IMR-90 (cell line): ENCODE measurements around the gene KBTBD8. TPM values are rescaled to one million over a fixed set of nuclear protein-coding genes. Genes with fewer than 3 reads are reported as not detected.

Experiments
- ATAC-seq: fragments of 200-7000 bp; cut with Tn5 transposase; 2 replicates; pipeline ENCODE4 v1.9.1; 2020; ENCODE audit warnings: low read depth, mild to moderate bottlenecking, moderate library complexity
- BruUV-seq: library from RNA; stranded (reverse); fragments of 400-500 nt; replicated peaks from 2 replicates; lab custom pipeline; 2021; lab: Mats Ljungman, UMichigan
- CTCF ChIA-PET: fragments of 300-600 bp; formaldehyde crosslinking; extraction: SDS; loops from one replicate; lab custom pipeline; 2021; ENCODE audit warnings: antibody characterized with exemption; lab: Yijun Ruan, JAX
- POLR2A ChIA-PET: fragments of 300-600 bp; sonication (Branson Sonifier 250); formaldehyde crosslinking; loops from one replicate; lab custom pipeline; 2022; ENCODE audit warnings: antibody characterized with exemption; ENCODE audit not compliant: unreplicated experiment; lab: Charles Lee
- DNase-seq: peaks from one replicate; pipeline ENCODE4 v3.0.0; 2013
- H2AFZ ChIP-seq: replicated peaks from 2 replicates; pipeline ENCODE3; 2013; ENCODE audit warnings: low read length, mild to moderate bottlenecking; ENCODE audit not compliant: poor library complexity
- H2AK5ac ChIP-seq: 2 replicates; pipeline ENCODE4 v1.6.1; 2013; ENCODE audit warnings: low read depth, low read length, inconsistent platforms
- H2AK9ac ChIP-seq: replicated peaks from 2 replicates; pipeline ENCODE3; 2013; ENCODE audit warnings: mild to moderate bottlenecking, low read depth, low read length, moderate library complexity; ENCODE audit not compliant: poor library complexity
- H2BK120ac ChIP-seq: 2 replicates; pipeline ENCODE4 v1.6.1; 2013; ENCODE audit warnings: low read depth, low read length, inconsistent platforms
- H2BK15ac ChIP-seq: 3 replicates; pipeline ENCODE4 v1.6.1; 2013; ENCODE audit warnings: low read depth, low read length, inconsistent platforms
- H2BK20ac ChIP-seq: 2 replicates; pipeline ENCODE4 v1.6.1; 2013; ENCODE audit warnings: low read depth, mild to moderate bottlenecking, inconsistent platforms, low read length, moderate library complexity
- H2BK5ac ChIP-seq: 2 replicates; pipeline ENCODE4 v1.6.1; 2013; ENCODE audit warnings: mild to moderate bottlenecking, low read depth, low read length, inconsistent platforms; ENCODE audit not compliant: poor library complexity, severe bottlenecking
- H3K14ac ChIP-seq: replicated peaks from 2 replicates; pipeline ENCODE4 v1.6.1; 2013; ENCODE audit warnings: low read depth, low read length, inconsistent platforms
- H3K18ac ChIP-seq: 2 replicates; pipeline ENCODE4 v1.6.1; 2013; ENCODE audit warnings: low read depth, low read length, control low read depth
- H3K23ac ChIP-seq: 2 replicates; pipeline ENCODE4 v1.6.1; 2013; ENCODE audit warnings: low read depth, low read length, inconsistent platforms
- H3K27ac ChIP-seq: 2 replicates; pipeline ENCODE4 v1.5.1; 2013; ENCODE audit warnings: mild to moderate bottlenecking, control low read depth, low read length; ENCODE audit not compliant: insufficient read depth
- H3K27me3 ChIP-seq: 2 replicates; pipeline ENCODE4 v1.6.1; 2013; ENCODE audit warnings: low read length; ENCODE audit not compliant: control insufficient read depth, insufficient read depth
- H3K36me3 ChIP-seq: 2 replicates; pipeline ENCODE4 v1.6.1; 2013; ENCODE audit warnings: low read length, mixed read lengths; ENCODE audit not compliant: control insufficient read depth, insufficient read depth
- H3K4ac ChIP-seq: 2 replicates; pipeline ENCODE4 v1.6.1; 2013; ENCODE audit warnings: low read depth, low read length, inconsistent platforms
- H3K4me1 ChIP-seq: 2 replicates; pipeline ENCODE4 v1.6.1; 2013; ENCODE audit warnings: low read length, mixed read lengths; ENCODE audit not compliant: control insufficient read depth, insufficient read depth
- H3K4me2 ChIP-seq: 2 replicates; pipeline ENCODE4 v1.6.1; 2013; ENCODE audit warnings: low read depth, mild to moderate bottlenecking, control low read depth, low read length, moderate library complexity
- H3K4me3 ChIP-seq: 2 replicates; pipeline ENCODE4 v1.5.1; 2013; ENCODE audit warnings: low read depth, mild to moderate bottlenecking, control low read depth, low read length, moderate library complexity; ENCODE audit not compliant: insufficient read depth
- H3K56ac ChIP-seq: 2 replicates; pipeline ENCODE4 v1.6.1; 2013; ENCODE audit warnings: low read length, inconsistent platforms; ENCODE audit not compliant: insufficient read depth; ENCODE audit errors: extremely low read depth
- H3K79me1 ChIP-seq, 2 experiments: 2 replicates each; pipeline ENCODE4 v1.6.1; 2013; ENCODE audit warnings: low read length in 2 of 2, inconsistent platforms in 1 of 2, low read depth in 1 of 2
- H3K9ac ChIP-seq: 2 replicates; pipeline ENCODE4 v1.6.1; 2013; ENCODE audit warnings: low read depth, low read length, control low read depth
- H3K9me1 ChIP-seq: 2 replicates; pipeline ENCODE4 v1.6.1; 2013; ENCODE audit warnings: low read length, inconsistent platforms; ENCODE audit not compliant: insufficient read depth
- H3K9me3 ChIP-seq: 2 replicates; pipeline ENCODE4 v1.6.1; 2013; ENCODE audit warnings: low read length; ENCODE audit not compliant: control insufficient read depth, insufficient read depth
- H4K20me1 ChIP-seq: 2 replicates; pipeline ENCODE4 v1.6.1; 2013; ENCODE audit warnings: low read length, inconsistent platforms; ENCODE audit not compliant: insufficient read depth
- H4K5ac ChIP-seq: 2 replicates; pipeline ENCODE4 v1.6.1; 2013; ENCODE audit warnings: mild to moderate bottlenecking, low read depth, low read length, control low read depth
- H4K8ac ChIP-seq, 2 experiments: 2 replicates each; pipeline ENCODE4 v1.6.1; 2013; ENCODE audit warnings: low read depth in 2 of 2, low read length in 2 of 2, control low read depth in 1 of 2, inconsistent platforms in 1 of 2
- H4K91ac ChIP-seq: 2 replicates; pipeline ENCODE4 v1.6.1; 2013; ENCODE audit warnings: low read depth, low read length, inconsistent platforms; ENCODE audit not compliant: insufficient read depth
- BHLHE40 ChIP-seq: fragments of 150-350 bp; IDR thresholded peaks from 2 replicates; pipeline ENCODE4 v1.6.1; 2016; ENCODE audit warnings: mild to moderate bottlenecking, low read depth, low read length
- CEBPB ChIP-seq: IDR thresholded peaks from 2 replicates; pipeline ENCODE4 v1.6.1; 2012; ENCODE audit warnings: low read depth, low read length, improper control_type of control experiment
- CHD1 ChIP-seq: IDR thresholded peaks from 2 replicates; pipeline ENCODE4 v1.6.1; 2012; ENCODE audit warnings: low read depth, low read length, improper control_type of control experiment
- FOS ChIP-seq: fragments of 150-350 bp; IDR thresholded peaks from 2 replicates; pipeline ENCODE4 v1.6.1; 2016; ENCODE audit warnings: low read depth, low read length
- MAFK ChIP-seq: IDR thresholded peaks from 2 replicates; pipeline ENCODE4 v1.6.1; 2012; ENCODE audit warnings: low read depth, low read length, improper control_type of control experiment
- MAZ ChIP-seq: IDR thresholded peaks from 2 replicates; pipeline ENCODE4 v1.6.1; 2012; ENCODE audit warnings: low read depth, mild to moderate bottlenecking, low read length, improper control_type of control experiment, moderate library complexity, borderline replicate concordance
- MXI1 ChIP-seq: IDR thresholded peaks from 2 replicates; pipeline ENCODE4 v1.6.1; 2012; ENCODE audit warnings: low read depth, mild to moderate bottlenecking, low read length, moderate library complexity, borderline replicate concordance
- NFE2L2 ChIP-seq: fragments of 150-350 bp; IDR thresholded peaks from 2 replicates; pipeline ENCODE4 v1.6.1; 2016; ENCODE audit warnings: low read depth, mild to moderate bottlenecking, low read length
- POLR2A ChIP-seq: IDR thresholded peaks from 2 replicates; pipeline ENCODE4 v1.6.1; 2012; ENCODE audit warnings: mild to moderate bottlenecking, low read depth, low read length
- RAD21 ChIP-seq: IDR thresholded peaks from 2 replicates; pipeline ENCODE4 v1.6.1; 2012; ENCODE audit warnings: low read length, improper control_type of control experiment
- RCOR1 ChIP-seq: IDR thresholded peaks from 2 replicates; pipeline ENCODE4 v1.6.1; 2012; ENCODE audit warnings: mild to moderate bottlenecking, low read length, improper control_type of control experiment; ENCODE audit not compliant: insufficient replicate concordance
- RFX5 ChIP-seq: IDR thresholded peaks from 2 replicates; pipeline ENCODE4 v1.8.0; 2012; ENCODE audit warnings: low read depth, mild to moderate bottlenecking, low read length, moderate library complexity
- SMC3 ChIP-seq: fragments of 150-350 bp; IDR thresholded peaks from 2 replicates; pipeline ENCODE4 v1.6.1; 2016; ENCODE audit warnings: low read depth, mild to moderate bottlenecking, antibody characterized with exemption, low read length, moderate library complexity
- WGBS, 2 experiments: methylation state at CpG; one replicate each; pipeline versions ENCODE4 v1.1.5 to v1.1.7; 2013; ENCODE audit warnings: missing lambda C conversion rate in 2 of 2; ENCODE audit not compliant: insufficient read length in 1 of 2; ENCODE audit errors: extremely low coverage in 2 of 2; 5-methylcytosine and 5-hydroxymethylcytosine counted together
- dilution Hi-C: fragments of 300-500 bp; cut with HindIII; formaldehyde crosslinking; loops from one replicate; pipeline ENCODE4 v1.14.3; 2018; ENCODE audit warnings: low sequenced_read_pairs; ENCODE audit not compliant: unreplicated experiment
- in situ Hi-C: fragments of 300-500 bp; cut with MboI; formaldehyde crosslinking; loops from 3 replicates; pipeline ENCODE4 v1.14.3; 2019; ENCODE audit warnings: low sequenced_read_pairs, inconsistent platforms, mixed read lengths
- intact Hi-C: fragments of 100-400 bp; cut with micrococcal nuclease; formaldehyde crosslinking; loops from 2 replicates; pipeline ENCODE4 v1.10.0; 2022
- polyA plus RNA-seq, 3 experiments: library from polyadenylated mRNA; depleted of rRNA; stranded (reverse); fragments of >200 nt; gene quantifications; 2 replicates each; pipeline ENCODE4 v1.2.3, GENCODE V29; 2012; ENCODE audit warnings: low replicate concordance in 1 of 3
- total RNA-seq: library from RNA; depleted of rRNA; stranded (reverse); fragments of >200 nt; gene quantifications from 2 replicates; pipeline ENCODE4 v1.2.3, GENCODE V29; 2012
- TF ChIP-seq, protein P1 (sequence below): fragments of 150-350 bp; IDR thresholded peaks from 2 replicates; pipeline ENCODE4 v1.6.1; 2017; ENCODE audit warnings: mild to moderate bottlenecking, antibody characterized with exemption, low read length, low read depth
- TF ChIP-seq, protein P2 (sequence below): conservative IDR thresholded peaks from 2 replicates; pipeline ENCODE4 v1.5.1; 2012; ENCODE audit warnings: mild to moderate bottlenecking, low read depth, low read length, improper control_type of control experiment
- TF ChIP-seq, protein P3 (sequence below): fragments of 150-350 bp; IDR thresholded peaks from 2 replicates; pipeline ENCODE4 v1.6.1; 2016; ENCODE audit warnings: low read depth, mild to moderate bottlenecking, low read length, moderate library complexity, borderline replicate concordance

Gene KBTBD8
- total and polyA plus RNA-seq, 2 of the 4 experiments (the other 2 are of a cell fraction) = 1.5 to 8.6 TPM

DNA sequence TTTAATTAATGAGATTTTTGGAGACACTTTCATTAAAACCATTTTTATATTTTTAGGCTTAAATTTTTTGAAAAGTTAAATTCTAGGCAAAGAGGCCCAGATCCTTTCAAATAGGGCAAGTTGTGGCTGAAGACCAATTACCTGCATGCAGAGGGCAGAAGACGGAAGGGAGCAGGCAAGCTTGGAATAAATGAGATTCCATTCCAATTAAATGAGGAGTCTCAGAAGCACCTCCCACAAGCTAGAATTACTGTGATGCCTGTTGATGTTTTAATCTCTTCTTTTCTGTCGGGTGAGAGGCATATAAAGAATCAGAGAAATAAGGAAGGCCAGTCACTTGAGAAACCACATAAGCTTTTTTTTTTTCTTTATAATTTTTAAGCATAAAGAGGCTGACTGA lies 46.8 kb downstream of the KBTBD8 start:
- H3K9me1 ChIP-seq = no peaks in the 10 kb centered on the region
- in situ Hi-C loops (no loop called here), dilution Hi-C loops (no loop called here), intact Hi-C loops (no loop called here)
- no peak overlapping the region for H3K56ac ChIP-seq
- no peak overlapping the region for H3K4me3 ChIP-seq
- no peaks in the 10 kb centered on the region; the same call in none of the 2 replicates for H3K27me3 ChIP-seq
- TF ChIP-seq SMC3 (no peak), RAD21 (no peak), MAZ (no peak), RFX5 (no peak), CHD1 (no peak), BHLHE40 (no peak), MAFK (no peak), FOS (no peak), NFE2L2 (no peak), MXI1 (no peak), POLR2A (no peak), CEBPB (no peak), RCOR1 (no peak)
- TF ChIP-seq, protein P1, sequence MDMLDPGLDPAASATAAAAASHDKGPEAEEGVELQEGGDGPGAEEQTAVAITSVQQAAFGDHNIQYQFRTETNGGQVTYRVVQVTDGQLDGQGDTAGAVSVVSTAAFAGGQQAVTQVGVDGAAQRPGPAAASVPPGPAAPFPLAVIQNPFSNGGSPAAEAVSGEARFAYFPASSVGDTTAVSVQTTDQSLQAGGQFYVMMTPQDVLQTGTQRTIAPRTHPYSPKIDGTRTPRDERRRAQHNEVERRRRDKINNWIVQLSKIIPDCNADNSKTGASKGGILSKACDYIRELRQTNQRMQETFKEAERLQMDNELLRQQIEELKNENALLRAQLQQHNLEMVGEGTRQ = no peak
- TF ChIP-seq, protein P2, sequence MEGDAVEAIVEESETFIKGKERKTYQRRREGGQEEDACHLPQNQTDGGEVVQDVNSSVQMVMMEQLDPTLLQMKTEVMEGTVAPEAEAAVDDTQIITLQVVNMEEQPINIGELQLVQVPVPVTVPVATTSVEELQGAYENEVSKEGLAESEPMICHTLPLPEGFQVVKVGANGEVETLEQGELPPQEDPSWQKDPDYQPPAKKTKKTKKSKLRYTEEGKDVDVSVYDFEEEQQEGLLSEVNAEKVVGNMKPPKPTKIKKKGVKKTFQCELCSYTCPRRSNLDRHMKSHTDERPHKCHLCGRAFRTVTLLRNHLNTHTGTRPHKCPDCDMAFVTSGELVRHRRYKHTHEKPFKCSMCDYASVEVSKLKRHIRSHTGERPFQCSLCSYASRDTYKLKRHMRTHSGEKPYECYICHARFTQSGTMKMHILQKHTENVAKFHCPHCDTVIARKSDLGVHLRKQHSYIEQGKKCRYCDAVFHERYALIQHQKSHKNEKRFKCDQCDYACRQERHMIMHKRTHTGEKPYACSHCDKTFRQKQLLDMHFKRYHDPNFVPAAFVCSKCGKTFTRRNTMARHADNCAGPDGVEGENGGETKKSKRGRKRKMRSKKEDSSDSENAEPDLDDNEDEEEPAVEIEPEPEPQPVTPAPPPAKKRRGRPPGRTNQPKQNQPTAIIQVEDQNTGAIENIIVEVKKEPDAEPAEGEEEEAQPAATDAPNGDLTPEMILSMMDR = no peak
- TF ChIP-seq, protein P3, sequence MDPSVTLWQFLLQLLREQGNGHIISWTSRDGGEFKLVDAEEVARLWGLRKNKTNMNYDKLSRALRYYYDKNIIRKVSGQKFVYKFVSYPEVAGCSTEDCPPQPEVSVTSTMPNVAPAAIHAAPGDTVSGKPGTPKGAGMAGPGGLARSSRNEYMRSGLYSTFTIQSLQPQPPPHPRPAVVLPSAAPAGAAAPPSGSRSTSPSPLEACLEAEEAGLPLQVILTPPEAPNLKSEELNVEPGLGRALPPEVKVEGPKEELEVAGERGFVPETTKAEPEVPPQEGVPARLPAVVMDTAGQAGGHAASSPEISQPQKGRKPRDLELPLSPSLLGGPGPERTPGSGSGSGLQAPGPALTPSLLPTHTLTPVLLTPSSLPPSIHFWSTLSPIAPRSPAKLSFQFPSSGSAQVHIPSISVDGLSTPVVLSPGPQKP = no peak
- H2BK120ac ChIP-seq = no peak overlapping the region
- no peak overlapping the region for H4K5ac ChIP-seq
- H3K4me1 ChIP-seq = peaks cover 4% of the 10 kb centered on the region
- H3K79me1 ChIP-seq = no peaks in the 10 kb centered on the region
- no peak for ATAC-seq
- H2BK5ac ChIP-seq = no peak overlapping the region
- H4K91ac ChIP-seq = no peak overlapping the region
- no peak overlapping the region for H3K27ac ChIP-seq
- H2BK20ac ChIP-seq = no peak overlapping the region
- no peak overlapping the region for H2AK9ac ChIP-seq
- H2BK15ac ChIP-seq = no peak overlapping the region
- no peak overlapping the region for H3K4ac ChIP-seq
- no TSS peak for BruUV-seq
- no peaks in the 10 kb centered on the region for H4K20me1 ChIP-seq
- ChIA-PET CTCF (interaction anchor here (3.5 kb wide), 1 partner anchor 73 kb away, joined by 12 read pairs; no protein-coding TSS in a partner anchor), POLR2A (no interaction called here)
- no peak overlapping the region for H3K23ac ChIP-seq
- H3K9ac ChIP-seq = no peak overlapping the region
- no peak overlapping the region for H2AK5ac ChIP-seq
- no peaks in the 10 kb centered on the region for H3K9me3 ChIP-seq
- no peak overlapping the region for H3K14ac ChIP-seq
- H2AFZ ChIP-seq = no peak overlapping the region
- DNase-seq = no peak
- WGBS, 2 experiments = no CpG with 5 or more reads among the region's 2 CpGs
- H3K18ac ChIP-seq = no peak overlapping the region
- no peak overlapping the region for H3K4me2 ChIP-seq
- no peak overlapping the region for H4K8ac ChIP-seq
- H3K36me3 ChIP-seq = no peaks in the 10 kb centered on the region
